GM21360 (cell line): ENCODE measurements around the gene SRPX.
A peak's percentile ranks its signal among the peaks of the same experiment; 100 is the strongest.

Experiments
- ATAC-seq: cut with Tn5 transposase; IDR thresholded peaks from one replicate; pipeline ENCODE4 v1.9.1; 2021; ENCODE audit warnings: mild to moderate bottlenecking, moderate library complexity; ENCODE audit not compliant: unreplicated experiment

Gene SRPX

DNA sequence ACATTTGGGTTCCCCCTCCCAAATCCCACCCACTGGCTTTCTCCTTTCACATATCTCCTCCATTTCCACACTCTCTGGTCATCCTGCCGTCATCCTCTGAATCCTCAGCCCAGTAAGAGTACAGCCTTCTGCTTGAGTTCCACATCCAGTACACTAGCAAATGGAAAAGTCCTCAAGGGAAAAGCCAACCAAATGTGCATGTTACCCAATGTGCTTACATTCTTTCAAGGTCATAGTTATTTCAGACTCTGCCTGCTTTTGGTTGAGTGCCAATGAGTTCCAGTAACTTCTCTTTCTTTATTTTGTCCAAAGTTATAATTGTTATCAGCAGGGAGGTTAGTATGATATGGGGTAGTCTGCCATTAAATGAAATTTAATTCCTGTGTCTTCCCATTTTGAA, 78.1 kb downstream of the SRPX start:
- ATAC-seq: no peak

DNA sequence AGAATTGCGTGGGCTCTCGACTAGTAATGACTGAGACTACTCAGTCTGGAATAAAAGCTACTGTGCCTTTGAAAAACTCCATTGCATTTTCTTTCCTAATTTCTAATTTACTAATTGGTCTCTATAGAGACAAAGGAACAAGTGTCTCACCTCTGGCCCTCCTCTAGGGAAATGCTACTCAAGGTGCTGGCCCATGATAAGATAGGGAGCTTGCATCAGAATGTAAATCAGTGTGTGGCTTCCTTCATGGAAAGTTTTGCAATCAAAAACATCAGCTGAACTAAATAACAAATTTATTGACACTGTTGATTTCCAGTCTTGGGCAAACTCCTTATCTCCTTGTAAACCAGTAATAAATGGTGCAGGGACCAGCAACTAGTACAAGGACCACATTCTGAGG, 81.8 kb downstream of the SRPX start:
- no peak for ATAC-seq

DNA sequence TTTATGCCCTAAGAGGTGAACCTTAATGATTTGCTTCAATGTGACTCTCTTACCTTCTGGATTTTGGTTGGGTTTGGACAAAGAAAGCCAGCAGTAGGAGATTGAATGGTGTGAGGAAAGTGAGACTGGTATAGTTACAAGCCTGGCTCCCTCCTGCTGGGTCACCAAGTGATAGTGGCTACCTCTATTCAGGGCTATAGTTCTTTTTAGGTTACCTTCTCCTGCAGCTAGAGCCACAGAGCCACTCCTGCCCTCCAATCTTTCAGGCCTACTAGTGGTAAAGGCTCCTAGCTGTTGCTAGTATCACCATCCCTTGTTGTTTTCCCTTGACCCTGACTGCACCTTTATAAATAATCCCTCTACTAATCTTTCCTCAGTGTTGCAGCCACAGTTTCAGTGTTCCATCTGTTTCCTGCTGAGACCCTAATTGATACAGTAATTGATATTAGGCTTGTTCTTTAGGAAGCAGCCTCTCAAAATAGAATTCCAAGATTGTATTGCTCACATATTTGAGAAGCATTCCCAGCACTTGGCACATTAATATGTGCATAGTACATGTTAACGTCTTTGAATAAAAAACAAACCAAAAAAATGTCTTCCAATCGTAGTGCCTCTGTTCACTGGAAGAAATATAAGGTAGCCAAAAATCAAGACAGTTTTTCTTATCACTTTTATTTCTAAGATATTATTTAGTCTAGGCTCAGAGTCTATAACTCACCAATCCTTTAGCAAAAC, 82.3 kb downstream of the SRPX start:
- ATAC-seq: no peak

- no peak for ATAC-seq
These were observed 91.3 kb downstream of the SRPX start for GRCh38 chrX:38129366-38129765.

DNA sequence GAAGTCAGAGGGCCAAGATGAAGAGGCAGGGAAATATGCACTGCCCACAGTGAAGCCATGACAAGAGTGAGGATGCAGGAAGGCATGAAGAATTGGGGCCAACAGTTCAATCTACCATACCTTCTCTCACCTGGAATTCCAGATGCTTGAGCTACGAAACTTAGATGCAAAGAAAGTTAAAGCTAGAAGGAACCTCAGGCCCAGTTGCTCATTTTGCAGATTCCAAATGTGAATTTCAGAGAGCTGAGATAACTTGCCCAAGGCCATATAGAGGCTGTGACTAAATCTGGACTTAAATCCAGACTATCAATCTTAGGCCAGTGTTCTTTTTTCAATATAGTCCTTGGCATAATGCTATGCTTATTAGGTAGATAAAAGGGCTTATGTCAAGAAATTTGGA, 92.7 kb downstream of the SRPX start:
- ATAC-seq: no peak

DNA sequence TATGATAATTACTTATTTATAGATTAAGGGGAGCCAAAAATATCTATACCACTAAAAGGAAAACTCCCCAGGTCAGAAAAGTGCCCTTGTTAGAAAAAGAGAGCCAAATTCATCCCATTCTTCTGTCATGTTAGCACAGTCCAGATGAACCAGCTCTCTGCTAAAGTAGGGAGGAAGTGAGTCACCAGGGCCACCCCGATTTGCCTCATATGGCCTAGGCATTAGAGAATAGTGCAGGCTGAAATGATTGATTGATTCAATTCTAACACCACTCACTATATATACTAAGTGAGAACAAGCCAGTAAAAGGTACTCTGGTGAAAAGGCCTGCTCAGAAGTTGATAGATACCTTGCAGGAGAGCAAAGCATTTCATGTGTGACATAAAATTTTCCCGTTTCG, 94.5 kb downstream of the SRPX start:
- no peak for ATAC-seq

DNA sequence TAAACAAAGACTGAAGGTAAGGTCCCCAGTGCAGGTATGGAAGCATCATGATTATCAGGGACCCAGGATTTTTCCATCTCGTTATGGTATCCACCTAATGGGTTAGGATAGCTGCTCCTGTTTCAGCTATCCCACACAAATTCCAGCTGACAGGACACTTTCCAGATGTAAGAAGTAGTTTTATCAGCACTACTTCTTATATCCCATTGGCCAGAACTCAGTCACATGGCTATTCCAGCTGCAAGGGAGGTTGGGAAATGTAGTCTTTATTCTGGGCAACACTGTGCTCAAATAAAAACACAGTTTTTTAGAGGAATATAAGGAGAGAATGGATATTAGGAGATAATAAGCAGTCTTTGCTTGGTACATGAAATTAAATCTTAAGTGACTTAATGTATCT, 96.7 kb downstream of the SRPX start:
- no peak for ATAC-seq

DNA sequence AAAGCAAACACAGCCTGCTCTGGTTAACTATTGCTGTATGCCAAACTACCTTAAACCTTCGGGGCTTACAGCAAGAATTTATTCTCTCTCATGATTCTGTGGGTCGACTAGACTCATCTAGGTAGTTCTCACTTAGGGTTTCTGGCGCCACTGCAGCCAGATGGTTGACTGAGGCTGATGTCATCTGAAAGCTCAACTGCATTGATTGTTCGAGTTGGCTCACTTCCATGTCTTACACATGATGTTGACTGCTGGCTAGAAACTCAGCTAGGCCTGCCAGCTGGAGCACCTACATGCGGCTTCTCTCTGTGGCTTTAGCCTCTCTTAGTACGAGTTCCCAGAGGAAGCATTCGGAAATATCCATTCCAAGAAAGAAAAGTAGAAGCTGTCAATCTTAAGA, 103.2 kb downstream of the SRPX start:
- ATAC-seq: no peak

- ATAC-seq: no peak
These were observed 104.0 kb downstream of the SRPX start for GRCh38 chrX:38116706-38117105.

- no peak for ATAC-seq
These were observed 108.1 kb downstream of the SRPX start for GRCh38 chrX:38112566-38112965.

DNA sequence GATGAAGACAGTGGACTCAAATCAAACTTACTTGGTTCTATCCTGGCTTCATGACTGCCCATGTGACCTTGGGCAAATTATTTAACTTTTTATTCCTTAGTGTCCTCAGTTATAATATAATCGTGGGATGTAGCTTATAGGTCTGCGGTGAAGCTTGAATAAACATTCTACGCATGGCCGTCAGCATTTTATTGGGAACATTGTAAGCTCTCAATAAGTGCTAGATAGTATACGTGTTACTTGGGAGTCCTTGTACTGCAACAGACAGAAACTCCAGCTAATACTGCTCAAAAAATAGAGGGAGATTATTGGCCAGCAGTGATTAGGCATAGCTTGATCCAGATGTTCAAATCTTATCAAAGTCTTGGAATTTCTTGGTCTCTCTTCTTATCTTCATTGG, 109.5 kb downstream of the SRPX start:
- no peak for ATAC-seq

DNA sequence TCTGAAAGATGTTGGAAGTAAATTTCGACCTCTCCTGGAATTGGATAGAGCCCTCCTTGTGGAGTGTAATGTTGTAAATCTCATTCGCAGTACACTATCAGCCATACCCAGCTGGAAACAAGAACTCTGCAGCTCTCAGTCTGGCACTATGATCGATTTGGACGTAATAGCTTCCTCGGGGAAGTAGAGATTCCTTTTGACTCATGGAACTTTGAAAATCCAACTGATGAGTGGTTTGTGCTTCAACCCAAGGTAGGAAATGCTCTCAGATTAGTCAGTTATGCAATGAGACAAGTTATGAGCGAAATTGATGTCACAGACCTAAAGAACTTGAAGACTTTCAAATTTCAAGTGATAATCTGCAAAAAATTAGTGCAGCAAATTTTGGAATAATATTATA, 110.4 kb downstream of the SRPX start:
- no peak for ATAC-seq

DNA sequence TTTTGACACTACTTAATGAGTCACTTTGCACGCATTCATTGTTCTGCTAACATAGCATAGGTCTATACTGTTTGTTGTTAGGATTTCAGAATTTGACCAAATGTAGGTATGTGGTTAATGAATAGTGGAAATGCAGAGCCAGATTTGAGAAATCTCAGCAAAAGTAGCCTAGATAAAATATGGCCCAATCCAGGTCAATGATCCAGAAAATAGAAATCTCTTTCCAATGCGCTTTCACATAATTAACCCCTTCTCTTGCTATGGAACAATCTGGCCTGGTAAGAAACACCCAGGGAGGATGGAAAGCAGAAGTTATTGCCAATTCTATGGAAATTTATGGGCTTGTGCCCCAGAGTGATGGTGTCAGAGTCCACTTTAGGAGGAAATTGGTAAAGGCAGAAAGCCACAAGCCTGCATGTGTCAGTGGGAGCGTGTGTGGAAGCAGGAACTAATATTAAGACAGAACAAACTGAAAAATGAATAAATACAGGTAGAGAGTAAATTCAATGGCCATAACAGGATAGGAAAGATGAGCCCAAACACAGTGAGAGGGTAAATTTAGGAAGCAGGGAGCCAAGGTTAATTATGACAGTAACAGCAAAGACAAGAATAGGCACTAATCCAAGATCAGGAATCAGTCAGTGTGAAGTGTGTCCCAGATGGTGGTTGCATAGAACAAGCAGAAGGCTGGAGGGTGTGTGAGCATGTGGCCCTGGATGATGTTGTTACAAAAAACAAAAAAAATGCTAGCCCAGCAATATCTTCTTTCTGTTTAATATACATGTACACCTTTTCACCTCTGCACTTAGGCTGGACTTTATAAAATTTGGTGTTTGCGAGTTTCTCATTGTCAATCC, 111.4 kb downstream of the SRPX start:
- ATAC-seq: no peak

- ATAC-seq: no peak
These were observed 112.3 kb downstream of the SRPX start for GRCh38 chrX:38108364-38108763.

GRCh38 chrX:38106991-38107655, 113.5 kb downstream of the SRPX start:
- ATAC-seq: no peak

DNA sequence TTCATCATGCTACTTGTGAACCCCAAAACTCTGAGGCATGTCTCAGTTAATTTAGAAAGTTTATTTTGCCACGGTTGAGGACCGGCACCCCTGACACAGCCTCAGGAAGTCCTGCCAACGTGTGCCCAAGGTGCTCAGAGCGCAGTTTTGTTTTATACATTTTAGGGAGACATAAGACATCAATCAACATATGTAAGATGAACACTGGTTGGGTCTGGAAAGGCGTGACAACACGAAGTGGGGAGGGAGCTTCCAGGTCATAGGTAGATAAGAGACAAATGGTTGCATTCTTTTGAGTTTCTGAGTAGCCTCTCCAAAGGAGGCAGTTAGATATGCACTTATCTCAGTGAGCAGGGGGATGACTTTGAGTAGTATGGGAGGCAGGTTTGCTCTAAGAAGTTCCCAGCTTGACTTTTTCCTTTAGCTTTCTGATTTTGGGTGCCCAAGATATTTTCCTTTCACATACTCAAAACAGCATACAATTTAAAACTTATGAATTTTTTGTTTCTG, 115.4 kb downstream of the SRPX start:
- no peak for ATAC-seq

DNA sequence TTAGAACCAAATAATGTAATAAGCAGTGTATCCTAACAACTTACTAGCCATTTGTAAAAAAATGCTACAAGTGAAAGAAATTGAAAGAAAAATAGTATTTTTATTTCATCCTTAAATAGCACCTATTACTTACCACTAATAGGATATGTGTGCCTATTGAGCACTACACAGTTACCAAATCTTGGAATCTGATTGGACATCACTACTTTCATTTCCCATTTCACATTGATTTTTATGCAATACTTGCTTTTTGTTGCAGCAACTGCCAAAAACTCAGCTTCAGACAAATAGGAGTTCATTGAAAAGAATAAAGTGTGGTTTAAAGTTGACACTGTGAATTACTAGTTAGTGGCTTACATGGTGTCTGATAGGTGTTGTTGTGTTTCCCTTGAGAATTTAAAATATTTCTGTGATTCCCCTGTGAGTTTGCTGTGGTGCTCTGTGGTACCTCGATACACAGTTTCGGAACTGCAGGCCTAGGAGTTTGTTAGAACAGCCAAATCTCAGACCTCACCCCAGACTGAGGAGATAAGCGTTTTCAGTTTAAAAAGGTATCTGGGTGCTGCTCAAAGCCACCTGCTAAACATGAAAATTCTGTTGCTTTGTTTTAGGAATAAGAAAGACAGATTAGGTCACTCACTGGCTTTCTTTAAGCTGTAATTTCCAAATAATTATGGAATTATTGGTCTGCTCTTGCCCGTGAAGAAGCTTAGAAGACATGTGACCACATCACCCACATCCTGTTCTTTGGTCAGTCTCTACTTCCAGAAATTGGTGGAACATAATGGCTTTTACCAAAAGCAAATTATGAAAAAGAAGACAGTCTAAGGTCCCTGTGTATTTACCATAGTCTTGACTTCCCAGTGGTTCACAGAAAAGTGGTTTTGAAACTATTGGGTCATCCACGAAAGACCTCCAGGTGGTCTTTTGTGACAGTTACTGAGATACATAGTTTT, 116.5 kb downstream of the SRPX start:
- peak; percentile 92 for ATAC-seq

GRCh38 chrX:38102875-38103274, 117.8 kb downstream of the SRPX start:
- no peak for ATAC-seq

- ATAC-seq: no peak
These were observed 118.4 kb downstream of the SRPX start for GRCh38 chrX:38102240-38102639.

DNA sequence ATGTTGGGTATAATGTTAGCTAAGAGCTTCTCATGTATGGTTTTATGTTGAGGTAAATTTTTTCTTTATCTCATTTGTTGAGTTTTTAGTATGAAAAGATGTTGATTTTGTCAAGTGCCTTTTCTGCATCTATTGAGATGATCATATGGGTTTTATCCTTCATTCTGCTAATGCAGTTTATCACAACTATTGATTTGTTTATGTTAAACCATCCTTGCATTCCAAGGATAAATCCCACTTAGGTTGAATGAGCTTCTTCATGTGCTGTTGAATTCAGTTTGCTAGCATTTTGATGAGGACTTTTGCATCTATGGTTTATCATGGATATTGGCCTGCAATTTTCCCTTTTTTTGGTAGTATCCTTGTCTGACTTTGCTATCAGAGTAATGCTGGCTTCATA, 121.0 kb downstream of the SRPX start:
- ATAC-seq: no peak
